ENCODE measurements around the gene NEURL4. TPM values are rescaled to one million over a fixed set of nuclear protein-coding genes. Genes with fewer than 3 reads are reported as not detected.
"Not testable (repeated sequence)": the region's sequence is repeated elsewhere in the genome, so short reads cannot be mapped to it uniquely, and the experiment has no call there.

NEURL4 gene
- 20.7 TPM for polyA plus RNA-seq (2013, experiment 1 of 2; ENCODE audit: insufficient read length)
- polyA plus RNA-seq (2013, experiment 2 of 2; ENCODE audit: insufficient read length), result 18.4 TPM

- no peak for DNase-seq
Observed at GRCh38 chr17:7328840-7329373, at the start of gene NEURL4. Gene NEURL4 (minus strand): TSS chr17:7329335. CDS start chr17:7329312, 23 bp downstream.

- DNase-seq, result no peak
Observed at GRCh38 chr17:7374353-7374752, 45.2 kb upstream of the NEURL4 start.

- no peak for DNase-seq
Observed at GRCh38 chr17:7370853-7371252, 41.7 kb upstream of the NEURL4 start.

- DNase-seq, result no peak
Observed at GRCh38 chr17:7369825-7370224, 40.7 kb upstream of the NEURL4 start.

- not testable (repeated sequence) for DNase-seq
Observed at GRCh38 chr17:7368599-7368994, 39.5 kb upstream of the NEURL4 start.

GRCh38 chr17:7367918-7368598, 38.9 kb upstream of the NEURL4 start:
- DNase-seq, result no peak

- no peak for DNase-seq
Observed at GRCh38 chr17:7367083-7367482, 37.9 kb upstream of the NEURL4 start.

GRCh38 chr17:7365963-7366362, 36.8 kb upstream of the NEURL4 start:
- DNase-seq, result not testable (repeated sequence)

GRCh38 chr17:7363311-7363710, 34.2 kb upstream of the NEURL4 start:
- no peak for DNase-seq

GRCh38 chr17:7361906-7362305, 32.8 kb upstream of the NEURL4 start:
- no peak for DNase-seq

GRCh38 chr17:7357381-7357780, 28.2 kb upstream of the NEURL4 start:
- DNase-seq, result no peak

GRCh38 chr17:7356756-7357155, 27.6 kb upstream of the NEURL4 start:
- DNase-seq, result peak; percentile 30

- DNase-seq, result peak; percentile 66
Observed at GRCh38 chr17:7356072-7356549, 27.0 kb upstream of the NEURL4 start.

- DNase-seq, result no peak
Observed at GRCh38 chr17:7355573-7355972, 26.4 kb upstream of the NEURL4 start.

GRCh38 chr17:7355053-7355452, 25.9 kb upstream of the NEURL4 start, which contains the start of gene TMEM95:
Gene TMEM95 (plus strand): TSS chr17:7355156. CDS start chr17:7355205, 49 bp downstream.
- DNase-seq, result peak; percentile 66

- peak; percentile 55 for DNase-seq
Observed at GRCh38 chr17:7354262-7354843, 25.2 kb upstream of the NEURL4 start.

- no peak for DNase-seq
Observed at GRCh38 chr17:7352910-7353635, 23.9 kb upstream of the NEURL4 start.

- no peak for DNase-seq
Observed at GRCh38 chr17:7352503-7352889, 23.4 kb upstream of the NEURL4 start.

- peak; percentile 98 for DNase-seq
Observed at GRCh38 chr17:7351665-7352502, 22.7 kb upstream of the NEURL4 start, which contains the start of gene KCTD11. Gene KCTD11 (plus strand): TSS chr17:7352162.

- peak; percentile 60 for DNase-seq
Observed at GRCh38 chr17:7348478-7349242, 19.5 kb upstream of the NEURL4 start.
